Neural cell (in vitro differentiated cells): Measurements from ENCODE around the gene GRM1. TPM values are rescaled to one million over a fixed set of nuclear protein-coding genes. Genes with fewer than 3 reads are reported as not detected.

Experiments used
- H2AFZ ChIP-seq: fragments of 200-600, 300-800 bp; sonication (generic), shearing (Covaris generic); 2 replicates; pipeline ENCODE4 v1.6.0; 2014; ENCODE audit warnings: low read depth, mild to moderate bottlenecking, antibody characterized with exemption, low read length, moderate library complexity
- H3F3A ChIP-seq: fragments of 200-600 bp; shearing (Covaris generic); 2 replicates; pipeline ENCODE4 v1.6.1; 2016; ENCODE audit warnings: mild to moderate bottlenecking, moderate library complexity, mixed read lengths, antibody characterized with exemption, low read length; ENCODE audit not compliant: insufficient read depth, poor library complexity, severe bottlenecking
- H3K27ac ChIP-seq: fragments of 200-600, 300-800 bp; sonication (generic), shearing (Covaris generic); 2 replicates; pipeline ENCODE4 v1.5.1; 2014; ENCODE audit warnings: mild to moderate bottlenecking, low read length, moderate library complexity
- H3K27me3 ChIP-seq: fragments of 300-800, 200-600 bp; sonication (generic), shearing (Covaris generic); 2 replicates; pipeline ENCODE4 v1.6.0; 2014; ENCODE audit warnings: mild to moderate bottlenecking, low read depth, low read length, moderate library complexity; ENCODE audit not compliant: insufficient read depth
- H3K36me3 ChIP-seq: fragments of 300-800, 200-600 bp; sonication (generic), shearing (Covaris generic); 2 replicates; pipeline ENCODE4 v1.5.1; 2014; ENCODE audit warnings: mild to moderate bottlenecking, antibody characterized with exemption, low read length, moderate library complexity; ENCODE audit not compliant: insufficient read depth
- H3K4me2 ChIP-seq: fragments of 300-800, 200-600 bp; sonication (generic), shearing (Covaris generic); 2 replicates; pipeline ENCODE4 v1.6.0; 2014; ENCODE audit warnings: mild to moderate bottlenecking, low read length
- H3K4me3 ChIP-seq: fragments of 300-800, 200-600 bp; sonication (generic), shearing (Covaris generic); 2 replicates; pipeline ENCODE4 v1.5.1; 2014; ENCODE audit warnings: mild to moderate bottlenecking, low read length, moderate library complexity
- H3K79me2 ChIP-seq: fragments of 200-600 bp; shearing (Covaris generic); replicated peaks from 2 replicates; pipeline ENCODE4 v1.6.0; 2014; ENCODE audit warnings: mild to moderate bottlenecking, low read length, moderate library complexity; ENCODE audit not compliant: insufficient read depth
- H3K9ac ChIP-seq: fragments of 300-800, 200-600 bp; sonication (generic), shearing (Covaris generic); 2 replicates; pipeline ENCODE4 v1.6.1; 2016; ENCODE audit warnings: mild to moderate bottlenecking, low read length, mixed read lengths
- H3K9me2 ChIP-seq: fragments of 200-600 bp; shearing (Covaris generic); 2 replicates; pipeline ENCODE4 v1.6.1; 2016; ENCODE audit warnings: mild to moderate bottlenecking, low read length, mixed read lengths; ENCODE audit not compliant: insufficient read depth
- H3K9me3 ChIP-seq: fragments of 200-600, 300-800 bp; sonication (generic), shearing (Covaris generic); 2 replicates; pipeline ENCODE4 v1.6.1; 2016; ENCODE audit warnings: mild to moderate bottlenecking, mixed run types, low read length, moderate library complexity, mixed read lengths
- H4K20me1 ChIP-seq: fragments of 200-600 bp; shearing (Covaris generic); 2 replicates; pipeline ENCODE4 v1.6.1; 2016; ENCODE audit warnings: mild to moderate bottlenecking, mixed run types; ENCODE audit not compliant: insufficient read depth
- EP300 ChIP-seq: fragments of 450-650 bp; conservative IDR thresholded peaks from 2 replicates; pipeline ENCODE4 v1.6.1; 2014; ENCODE audit warnings: antibody characterized with exemption, mild to moderate bottlenecking, moderate library complexity; ENCODE audit not compliant: poor library complexity, severe bottlenecking
- EZH2 ChIP-seq: fragments of 200-600, 300-800 bp; shearing (Covaris generic), sonication (generic); IDR thresholded peaks from 2 replicates; pipeline ENCODE4 v1.6.1; 2014; ENCODE audit warnings: antibody characterized with exemption, low read length, borderline replicate concordance, mild to moderate bottlenecking; ENCODE audit not compliant: insufficient read depth, poor library complexity, severe bottlenecking
- MXI1 ChIP-seq: fragments of 450-650 bp; conservative IDR thresholded peaks from 2 replicates; pipeline ENCODE4 v1.6.1; 2014; ENCODE audit warnings: antibody characterized with exemption, mild to moderate bottlenecking; ENCODE audit not compliant: poor library complexity, severe bottlenecking
- POLR2AphosphoS5 ChIP-seq: IDR thresholded peaks from 2 replicates; pipeline ENCODE4 v1.6.1; 2012
- RAD21 ChIP-seq: fragments of 450-650 bp; conservative IDR thresholded peaks from 2 replicates; pipeline ENCODE4 v1.6.1; 2014; ENCODE audit warnings: antibody characterized with exemption, mild to moderate bottlenecking, moderate library complexity
- SMC3 ChIP-seq: fragments of 450-650 bp; conservative IDR thresholded peaks from 2 replicates; pipeline ENCODE4 v1.6.1; 2014; ENCODE audit warnings: antibody characterized with exemption, mild to moderate bottlenecking, moderate library complexity; ENCODE audit not compliant: poor library complexity
- TAF1 ChIP-seq: IDR thresholded peaks from 2 replicates; pipeline ENCODE4 v1.6.1; 2012; ENCODE audit warnings: low read depth
- polyA plus RNA-seq: library from polyadenylated mRNA; depleted of rRNA; stranded (reverse); fragments of >200 nt; gene quantifications from 2 replicates; pipeline ENCODE4 v1.2.3, GENCODE V29; 2014
- TF ChIP-seq, protein P1 (sequence below): IDR thresholded peaks from 2 replicates; pipeline ENCODE4 v1.6.1; 2012; ENCODE audit warnings: borderline replicate concordance
- TF ChIP-seq, protein P2 (sequence below): fragments of 450-650 bp; IDR thresholded peaks from 2 replicates; pipeline ENCODE4 v1.5.1; 2014; ENCODE audit warnings: antibody characterized with exemption, mild to moderate bottlenecking, moderate library complexity; ENCODE audit not compliant: poor library complexity, severe bottlenecking

GRM1 gene
- polyA plus RNA-seq, 1 donor from 2014 or later: 2.9 TPM

- Histone ChIP-seq H4K20me1 (no peaks in the 10 kb centered on the region), H3K79me2 (no peaks in the 10 kb centered on the region), H3K27ac (no peak overlapping the region), H3K9me2 (no peaks in the 10 kb centered on the region), H3K4me2 (no peak overlapping the region), H3K9ac (no peak overlapping the region), H3F3A (no peaks in the 10 kb centered on the region), H2AFZ (no peak overlapping the region), H3K36me3 (no peaks in the 10 kb centered on the region), H3K9me3 (no peaks in the 10 kb centered on the region), H3K4me3 (no peak overlapping the region), H3K27me3 (no peaks in the 10 kb centered on the region)
- TF ChIP-seq, protein P1, sequence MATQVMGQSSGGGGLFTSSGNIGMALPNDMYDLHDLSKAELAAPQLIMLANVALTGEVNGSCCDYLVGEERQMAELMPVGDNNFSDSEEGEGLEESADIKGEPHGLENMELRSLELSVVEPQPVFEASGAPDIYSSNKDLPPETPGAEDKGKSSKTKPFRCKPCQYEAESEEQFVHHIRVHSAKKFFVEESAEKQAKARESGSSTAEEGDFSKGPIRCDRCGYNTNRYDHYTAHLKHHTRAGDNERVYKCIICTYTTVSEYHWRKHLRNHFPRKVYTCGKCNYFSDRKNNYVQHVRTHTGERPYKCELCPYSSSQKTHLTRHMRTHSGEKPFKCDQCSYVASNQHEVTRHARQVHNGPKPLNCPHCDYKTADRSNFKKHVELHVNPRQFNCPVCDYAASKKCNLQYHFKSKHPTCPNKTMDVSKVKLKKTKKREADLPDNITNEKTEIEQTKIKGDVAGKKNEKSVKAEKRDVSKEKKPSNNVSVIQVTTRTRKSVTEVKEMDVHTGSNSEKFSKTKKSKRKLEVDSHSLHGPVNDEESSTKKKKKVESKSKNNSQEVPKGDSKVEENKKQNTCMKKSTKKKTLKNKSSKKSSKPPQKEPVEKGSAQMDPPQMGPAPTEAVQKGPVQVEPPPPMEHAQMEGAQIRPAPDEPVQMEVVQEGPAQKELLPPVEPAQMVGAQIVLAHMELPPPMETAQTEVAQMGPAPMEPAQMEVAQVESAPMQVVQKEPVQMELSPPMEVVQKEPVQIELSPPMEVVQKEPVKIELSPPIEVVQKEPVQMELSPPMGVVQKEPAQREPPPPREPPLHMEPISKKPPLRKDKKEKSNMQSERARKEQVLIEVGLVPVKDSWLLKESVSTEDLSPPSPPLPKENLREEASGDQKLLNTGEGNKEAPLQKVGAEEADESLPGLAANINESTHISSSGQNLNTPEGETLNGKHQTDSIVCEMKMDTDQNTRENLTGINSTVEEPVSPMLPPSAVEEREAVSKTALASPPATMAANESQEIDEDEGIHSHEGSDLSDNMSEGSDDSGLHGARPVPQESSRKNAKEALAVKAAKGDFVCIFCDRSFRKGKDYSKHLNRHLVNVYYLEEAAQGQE: no peak
- no peak for TF ChIP-seq EP300
- TF ChIP-seq SMC3: no peak
- no peak for TF ChIP-seq POLR2AphosphoS5
- TF ChIP-seq RAD21: no peak
- TF ChIP-seq, protein P2, sequence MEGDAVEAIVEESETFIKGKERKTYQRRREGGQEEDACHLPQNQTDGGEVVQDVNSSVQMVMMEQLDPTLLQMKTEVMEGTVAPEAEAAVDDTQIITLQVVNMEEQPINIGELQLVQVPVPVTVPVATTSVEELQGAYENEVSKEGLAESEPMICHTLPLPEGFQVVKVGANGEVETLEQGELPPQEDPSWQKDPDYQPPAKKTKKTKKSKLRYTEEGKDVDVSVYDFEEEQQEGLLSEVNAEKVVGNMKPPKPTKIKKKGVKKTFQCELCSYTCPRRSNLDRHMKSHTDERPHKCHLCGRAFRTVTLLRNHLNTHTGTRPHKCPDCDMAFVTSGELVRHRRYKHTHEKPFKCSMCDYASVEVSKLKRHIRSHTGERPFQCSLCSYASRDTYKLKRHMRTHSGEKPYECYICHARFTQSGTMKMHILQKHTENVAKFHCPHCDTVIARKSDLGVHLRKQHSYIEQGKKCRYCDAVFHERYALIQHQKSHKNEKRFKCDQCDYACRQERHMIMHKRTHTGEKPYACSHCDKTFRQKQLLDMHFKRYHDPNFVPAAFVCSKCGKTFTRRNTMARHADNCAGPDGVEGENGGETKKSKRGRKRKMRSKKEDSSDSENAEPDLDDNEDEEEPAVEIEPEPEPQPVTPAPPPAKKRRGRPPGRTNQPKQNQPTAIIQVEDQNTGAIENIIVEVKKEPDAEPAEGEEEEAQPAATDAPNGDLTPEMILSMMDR: no peak
- no peak for TF ChIP-seq EZH2
- no peak for TF ChIP-seq TAF1
- TF ChIP-seq MXI1: no peak
Observed at GRCh38 chr6:146066506-146066905, 37.6 kb downstream of the GRM1 start.

- H2AFZ ChIP-seq: no peak overlapping the region
- no peak for TF ChIP-seq SMC3
- TF ChIP-seq POLR2AphosphoS5: peak; percentile 33
- TF ChIP-seq, protein P2: no peak
- peak; percentile 48 for TF ChIP-seq EP300
- TF ChIP-seq MXI1: no peak
- TF ChIP-seq, protein P1: no peak
Observed at GRCh38 chr6:146071781-146072180, 42.9 kb downstream of the GRM1 start.

More at GRCh38 chr6:146071781-146072180, 42.9 kb downstream of the GRM1 start:
- Histone ChIP-seq H3K27me3 (no peaks in the 10 kb centered on the region), H3K27ac (no peak overlapping the region), H3K36me3 (no peaks in the 10 kb centered on the region), H3F3A (no peaks in the 10 kb centered on the region), H3K9ac (no peak overlapping the region), H3K4me3 (no peak overlapping the region), H4K20me1 (no peaks in the 10 kb centered on the region), H3K9me2 (no peaks in the 10 kb centered on the region), H3K79me2 (no peaks in the 10 kb centered on the region), H3K9me3 (no peaks in the 10 kb centered on the region), H3K4me2 (no peak overlapping the region)
